GM23248 (cell line): Measurements from ENCODE around the gene SLX4IP. TPM values are rescaled to one million over a fixed set of nuclear protein-coding genes. Genes with fewer than 3 reads are reported as not detected.

Experiments used
- DNase-seq: peaks from one replicate; pipeline ENCODE4 v3.0.0-alpha.2; 2015
- H2AFZ ChIP-seq: fragments of 200-600 bp; sonication (generic); 2 replicates; pipeline ENCODE4 v1.6.1; 2016; ENCODE audit warnings: antibody characterized with exemption
- H3F3A ChIP-seq: fragments of 200-600 bp; sonication (generic); 2 replicates; pipeline ENCODE4 v1.6.1; 2016; ENCODE audit warnings: mild to moderate bottlenecking, antibody characterized with exemption, mixed run types; ENCODE audit not compliant: insufficient read depth
- H3K27ac ChIP-seq: fragments of 200-600 bp; sonication (generic); 2 replicates; pipeline ENCODE4 v1.5.1; 2016; ENCODE audit warnings: mild to moderate bottlenecking
- H3K27me3 ChIP-seq: fragments of 200-600 bp; sonication (generic); replicated peaks from 2 replicates; pipeline ENCODE4 v1.6.1; 2016; ENCODE audit warnings: mild to moderate bottlenecking; ENCODE audit not compliant: insufficient read depth
- H3K36me3 ChIP-seq: fragments of 200-600 bp; sonication (generic); 2 replicates; pipeline ENCODE4 v1.6.1; 2016; ENCODE audit warnings: low read depth, mild to moderate bottlenecking
- H3K4me1 ChIP-seq: fragments of 200-600 bp; sonication (generic); 2 replicates; pipeline ENCODE4 v1.6.1; 2016; ENCODE audit warnings: mild to moderate bottlenecking; ENCODE audit not compliant: insufficient read depth
- H3K4me2 ChIP-seq: fragments of 200-600 bp; sonication (generic); one replicate; pipeline ENCODE4 v1.6.1; 2016; ENCODE audit warnings: mild to moderate bottlenecking; ENCODE audit not compliant: unreplicated experiment
- H3K4me3 ChIP-seq: fragments of 200-600 bp; sonication (generic); 2 replicates; pipeline ENCODE4 v1.5.1; 2016; ENCODE audit warnings: mild to moderate bottlenecking
- H3K79me2 ChIP-seq: fragments of 200-600 bp; sonication (generic); 2 replicates; pipeline ENCODE4 v1.6.1; 2016; ENCODE audit warnings: mild to moderate bottlenecking; ENCODE audit not compliant: insufficient read depth
- H3K9ac ChIP-seq: fragments of 200-600 bp; sonication (generic); 2 replicates; pipeline ENCODE4 v1.6.1; 2016; ENCODE audit warnings: mild to moderate bottlenecking
- H3K9me2 ChIP-seq: fragments of 200-600 bp; sonication (generic); 2 replicates; pipeline ENCODE4 v1.6.1; 2016; ENCODE audit warnings: mixed run types, mild to moderate bottlenecking, moderate library complexity; ENCODE audit not compliant: insufficient read depth
- H3K9me3 ChIP-seq: fragments of 200-600 bp; sonication (generic); one replicate; pipeline ENCODE4 v1.6.1; 2017; ENCODE audit warnings: low read depth
- H4K20me1 ChIP-seq: fragments of 200-600 bp; sonication (generic); 2 replicates; pipeline ENCODE4 v1.6.0; 2016; ENCODE audit not compliant: insufficient read depth
- EZH2 ChIP-seq: fragments of 200-600 bp; sonication (generic); IDR thresholded peaks from 2 replicates; pipeline ENCODE4 v1.6.1; 2018; ENCODE audit warnings: antibody characterized with exemption, mild to moderate bottlenecking; ENCODE audit not compliant: insufficient read depth, poor library complexity, severe bottlenecking
- EZH2phosphoT487 ChIP-seq: fragments of 200-600 bp; sonication (generic); IDR thresholded peaks from 2 replicates; pipeline ENCODE4 v1.6.1; 2018; ENCODE audit warnings: antibody characterized with exemption, moderate library complexity, mild to moderate bottlenecking, low read depth; ENCODE audit not compliant: insufficient read depth
- WGBS, 2 experiments: methylation state at CpG; one replicate each; pipeline ENCODE4 v1.1.6; 2015 to 2017; ENCODE audit warnings: low lambda C conversion rate in 2 of 2, low coverage in 1 of 2; ENCODE audit errors: missing lambda C conversion rate in 2 of 2; 5-methylcytosine and 5-hydroxymethylcytosine counted together
- in situ Hi-C: fragments of 300-500 bp; cut with MboI; formaldehyde crosslinking; loops from 2 replicates; pipeline ENCODE4 v1.15.0; 2020
- polyA plus RNA-seq: library from polyadenylated mRNA; unstranded; fragments of >200 nt; fragmentation: Nextera tagmentation; extraction: Ambion mirVana; gene quantifications from 2 replicates; pipeline ENCODE4 v1.2.1, GENCODE V29; 2016
- total RNA-seq: library from RNA; depleted of rRNA; stranded (reverse); fragments of >200 nt; shearing (Covaris generic); gene quantifications from 2 replicates; pipeline ENCODE4 v1.2.3, GENCODE V29; 2014; rRNA removed

SLX4IP gene
- total RNA-seq (2.9 and 3.7 TPM in 2 replicates), polyA plus RNA-seq (3.4 and 3.9 TPM in 2 replicates)

DNA sequence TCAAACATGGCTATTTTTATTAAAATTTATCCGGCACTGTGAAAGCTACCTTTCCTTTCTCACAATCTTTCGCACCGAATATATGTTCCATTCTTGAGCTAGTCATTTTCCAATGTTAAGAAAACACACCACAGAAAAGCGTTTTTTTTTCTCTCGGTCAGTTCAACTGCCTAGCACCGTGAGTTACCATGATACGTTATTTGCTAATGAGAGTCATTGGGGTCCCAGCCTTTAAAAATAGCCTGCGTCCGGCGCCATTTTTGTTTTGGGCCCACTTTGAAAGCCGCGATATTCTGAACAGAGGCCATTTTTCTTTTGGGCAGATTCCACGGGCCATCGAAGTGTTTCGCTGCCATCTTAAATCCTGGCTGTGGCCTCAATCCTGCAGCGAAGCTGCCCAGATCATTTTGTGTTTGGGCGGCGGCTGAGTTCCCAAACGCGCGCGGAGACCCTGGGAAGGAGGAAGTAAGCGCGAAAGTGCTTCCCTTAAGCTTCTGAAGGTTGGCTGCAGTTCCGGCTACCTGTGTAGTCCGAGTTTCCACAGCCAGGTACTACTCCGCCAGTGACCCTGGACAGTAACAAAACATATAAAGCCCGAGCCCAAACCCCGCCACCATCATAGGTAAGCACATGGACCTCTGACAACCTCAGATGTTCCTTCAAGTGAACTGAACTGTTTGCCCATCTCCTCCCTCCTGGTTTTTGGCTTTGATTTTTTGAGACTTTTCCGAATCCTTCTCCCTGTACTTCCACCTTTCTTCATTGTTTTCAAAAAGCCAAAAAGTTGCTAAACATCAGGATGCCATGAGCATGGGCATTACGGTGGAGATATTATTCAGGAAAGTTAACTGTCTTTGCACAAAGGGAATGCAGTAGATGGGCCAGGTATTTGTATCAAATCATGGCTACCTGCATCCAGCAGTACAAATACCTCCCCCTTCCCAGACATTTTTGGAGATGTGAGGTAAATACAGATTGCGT, at the start of gene SLX4IP:
Gene SLX4IP, plus strand, starts transcription at position 474 of the 981 bp plus-strand sequence. CDS start 22,900 bp downstream, outside the sequence.
- WGBS, 2 experiments, result 0 to 1% methylated on average over 32 of the region's 32 CpGs
- Histone ChIP-seq H3K27me3 (no peaks in the 10 kb centered on the region), H3K9me2 (no peaks in the 10 kb centered on the region), H3K9ac (peak within 1 kb of the TSS; percentile 91), H3K9me3 (no peaks in the 10 kb centered on the region), H3F3A (no peaks in the 10 kb centered on the region), H3K79me2 (peaks cover 60% of the 10 kb centered on the region), H4K20me1 (no peaks in the 10 kb centered on the region), H3K27ac (peak within 1 kb of the TSS; percentile 89), H3K4me3 (peak within 1 kb of the TSS; percentile 82), H3K36me3 (no peaks in the 10 kb centered on the region), H2AFZ (peak within 1 kb of the TSS; percentile 95), H3K4me1 (no peaks in the 10 kb centered on the region; the same call in 1 of the 2 replicates), H3K4me2 (peak within 1 kb of the TSS; percentile 91)
- TF ChIP-seq EZH2, result no peak
- TF ChIP-seq EZH2phosphoT487, result no peak
- in situ Hi-C loops, result loop anchor here (25.0 kb wide), 1 partner anchor 1023 kb away; no protein-coding TSS in a partner anchor
- DNase-seq, result peak; percentile 96

DNA sequence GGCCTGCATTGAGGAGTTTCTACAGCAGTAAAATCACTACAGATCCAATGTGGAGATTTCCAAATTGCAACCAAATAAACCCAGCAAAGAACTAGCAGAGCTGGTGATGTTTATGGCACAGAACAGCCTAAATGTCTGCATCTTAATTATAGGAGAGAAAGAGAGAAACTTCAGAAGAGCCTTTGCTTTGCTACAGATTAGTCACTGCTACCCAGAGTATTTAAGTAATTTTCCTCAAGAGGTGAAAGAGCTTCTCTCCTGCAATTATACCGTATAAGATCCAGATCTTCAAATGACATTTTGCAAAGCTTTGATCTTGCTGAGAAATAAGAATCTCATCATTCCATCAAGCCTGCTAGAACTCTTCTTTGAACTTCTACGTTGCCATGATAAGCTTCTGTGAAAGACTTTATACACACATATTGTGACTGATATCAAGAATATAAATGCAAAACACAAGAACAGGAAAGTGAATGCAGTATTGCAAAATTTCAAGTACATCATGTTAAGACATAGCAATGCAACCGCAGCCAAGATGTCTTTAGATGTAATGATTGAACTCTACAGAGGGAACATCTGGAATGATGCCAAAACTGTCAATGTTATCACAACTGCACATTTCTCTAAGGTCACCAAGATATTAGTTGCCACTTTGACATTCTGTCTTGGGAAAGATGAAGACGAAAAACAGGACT, 49.1 kb upstream of the SLX4IP start:
- Histone ChIP-seq H2AFZ (no peak overlapping the region), H3K4me2 (no peak overlapping the region), H3K4me3 (no peak overlapping the region), H3F3A (no peaks in the 10 kb centered on the region), H3K36me3 (no peaks in the 10 kb centered on the region), H3K9me3 (no peaks in the 10 kb centered on the region), H3K27ac (no peak overlapping the region), H4K20me1 (no peaks in the 10 kb centered on the region), H3K9ac (no peak overlapping the region), H3K79me2 (no peaks in the 10 kb centered on the region), H3K9me2 (no peaks in the 10 kb centered on the region), H3K27me3 (no peaks in the 10 kb centered on the region; the same call in 1 of the 2 replicates), H3K4me1 (no peaks in the 10 kb centered on the region)
- in situ Hi-C loops, result no loop called here
- 52 to 54% methylated on average over 4 of the region's 4 CpGs for WGBS, 2 experiments
- DNase-seq, result no peak
- no peak for TF ChIP-seq EZH2
- TF ChIP-seq EZH2phosphoT487, result no peak

- H3K27me3 ChIP-seq, result no peaks in the 10 kb centered on the region; the same call in 1 of the 2 replicates
- no peak overlapping the region for H3K4me2 ChIP-seq
- in situ Hi-C loops, result no loop called here
- no peaks in the 10 kb centered on the region for H3K9me2 ChIP-seq
- DNase-seq, result no peak
- TF ChIP-seq EZH2 (no peak), EZH2phosphoT487 (no peak)
- H3F3A ChIP-seq, result no peaks in the 10 kb centered on the region
- H3K79me2 ChIP-seq, result no peaks in the 10 kb centered on the region
- no peaks in the 10 kb centered on the region for H3K4me1 ChIP-seq
- H3K9me3 ChIP-seq, result no peaks in the 10 kb centered on the region
- H3K9ac ChIP-seq, result no peak overlapping the region
- H3K27ac ChIP-seq, result no peak overlapping the region
- H2AFZ ChIP-seq, result no peak overlapping the region
- 68 to 76% methylated on average over 4 of the region's 4 CpGs for WGBS, 2 experiments
- no peaks in the 10 kb centered on the region for H3K36me3 ChIP-seq
- H4K20me1 ChIP-seq, result no peaks in the 10 kb centered on the region
- H3K4me3 ChIP-seq, result no peak overlapping the region
Measured at GRCh38 chr20:10387686-10388085, 47.4 kb upstream of the SLX4IP start.

GRCh38 chr20:10388597-10388996, 46.5 kb upstream of the SLX4IP start:
- in situ Hi-C loops, result no loop called here
- WGBS, 2 experiments, result 42 to 46% methylated on average over 4 of the region's 4 CpGs
- DNase-seq, result no peak

More at GRCh38 chr20:10388597-10388996, 46.5 kb upstream of the SLX4IP start:
- no peaks in the 10 kb centered on the region for H3K79me2 ChIP-seq
- no peaks in the 10 kb centered on the region for H4K20me1 ChIP-seq
- H3K27ac ChIP-seq, result no peak overlapping the region
- no peak overlapping the region for H3K4me2 ChIP-seq
- no peak overlapping the region for H2AFZ ChIP-seq
- no peaks in the 10 kb centered on the region; the same call in 1 of the 2 replicates for H3K27me3 ChIP-seq
- no peaks in the 10 kb centered on the region for H3K9me2 ChIP-seq
- TF ChIP-seq EZH2phosphoT487, result no peak
- H3K4me3 ChIP-seq, result no peak overlapping the region
- no peaks in the 10 kb centered on the region for H3K9me3 ChIP-seq
- H3K4me1 ChIP-seq, result no peaks in the 10 kb centered on the region
- no peak overlapping the region for H3K9ac ChIP-seq
- H3F3A ChIP-seq, result no peaks in the 10 kb centered on the region
- H3K36me3 ChIP-seq, result no peaks in the 10 kb centered on the region
